ENCODE data around the gene ZACN.

Gene ZACN

DNA sequence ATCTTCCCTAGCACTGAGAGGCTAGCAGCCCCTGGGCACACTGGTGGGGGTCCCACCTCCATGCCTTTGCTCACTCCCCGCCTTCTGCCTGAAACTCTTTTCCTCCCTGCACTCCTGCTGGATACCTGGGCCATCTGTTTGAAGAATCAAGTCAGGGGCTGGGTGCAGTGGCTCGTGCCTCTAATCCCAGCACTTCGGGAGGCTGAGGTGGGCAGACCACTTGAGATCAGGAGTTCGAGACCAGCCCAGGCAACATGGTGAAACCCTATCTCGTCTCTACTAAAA lies 46.4 kb downstream of the ZACN start:
- in situ Hi-C loops (cut with MboI; ENCODE audit: low sequenced_read_pairs, unreplicated experiment): no loop called here
- DNase-seq (ENCODE audit: low spot score): no peak
- TF ChIP-seq, protein P1, sequence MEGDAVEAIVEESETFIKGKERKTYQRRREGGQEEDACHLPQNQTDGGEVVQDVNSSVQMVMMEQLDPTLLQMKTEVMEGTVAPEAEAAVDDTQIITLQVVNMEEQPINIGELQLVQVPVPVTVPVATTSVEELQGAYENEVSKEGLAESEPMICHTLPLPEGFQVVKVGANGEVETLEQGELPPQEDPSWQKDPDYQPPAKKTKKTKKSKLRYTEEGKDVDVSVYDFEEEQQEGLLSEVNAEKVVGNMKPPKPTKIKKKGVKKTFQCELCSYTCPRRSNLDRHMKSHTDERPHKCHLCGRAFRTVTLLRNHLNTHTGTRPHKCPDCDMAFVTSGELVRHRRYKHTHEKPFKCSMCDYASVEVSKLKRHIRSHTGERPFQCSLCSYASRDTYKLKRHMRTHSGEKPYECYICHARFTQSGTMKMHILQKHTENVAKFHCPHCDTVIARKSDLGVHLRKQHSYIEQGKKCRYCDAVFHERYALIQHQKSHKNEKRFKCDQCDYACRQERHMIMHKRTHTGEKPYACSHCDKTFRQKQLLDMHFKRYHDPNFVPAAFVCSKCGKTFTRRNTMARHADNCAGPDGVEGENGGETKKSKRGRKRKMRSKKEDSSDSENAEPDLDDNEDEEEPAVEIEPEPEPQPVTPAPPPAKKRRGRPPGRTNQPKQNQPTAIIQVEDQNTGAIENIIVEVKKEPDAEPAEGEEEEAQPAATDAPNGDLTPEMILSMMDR (IDR thresholded peaks at IDR 0.05; ENCODE audit: borderline replicate concordance, control extremely low read depth, extremely low read depth, insufficient read depth, missing control alignments): no peak

DNA sequence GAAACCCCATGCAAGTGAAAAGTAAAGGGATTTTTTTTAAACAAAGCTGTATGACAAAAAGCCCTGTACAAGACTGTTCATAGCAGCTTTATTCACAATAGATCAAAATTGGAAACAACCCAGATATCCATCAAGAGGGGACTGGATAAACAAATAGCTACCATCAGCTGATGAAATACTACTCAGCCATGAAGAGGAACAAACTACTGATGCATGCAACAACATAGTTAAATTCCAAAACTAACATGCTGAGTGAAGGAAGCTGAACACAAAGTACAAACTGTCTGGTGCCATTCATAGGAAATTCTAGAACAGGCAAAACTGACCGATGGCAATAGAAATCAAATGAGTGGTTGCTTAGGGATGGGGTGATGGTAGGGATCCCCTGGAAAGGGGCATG lies 46.9 kb downstream of the ZACN start:
- TF ChIP-seq, protein P1 (IDR thresholded peaks at IDR 0.05; ENCODE audit: borderline replicate concordance, control extremely low read depth, extremely low read depth, insufficient read depth, missing control alignments): no peak
- no peak for DNase-seq (ENCODE audit: low spot score)
- in situ Hi-C loops (cut with MboI; ENCODE audit: low sequenced_read_pairs, unreplicated experiment): no loop called here

DNA sequence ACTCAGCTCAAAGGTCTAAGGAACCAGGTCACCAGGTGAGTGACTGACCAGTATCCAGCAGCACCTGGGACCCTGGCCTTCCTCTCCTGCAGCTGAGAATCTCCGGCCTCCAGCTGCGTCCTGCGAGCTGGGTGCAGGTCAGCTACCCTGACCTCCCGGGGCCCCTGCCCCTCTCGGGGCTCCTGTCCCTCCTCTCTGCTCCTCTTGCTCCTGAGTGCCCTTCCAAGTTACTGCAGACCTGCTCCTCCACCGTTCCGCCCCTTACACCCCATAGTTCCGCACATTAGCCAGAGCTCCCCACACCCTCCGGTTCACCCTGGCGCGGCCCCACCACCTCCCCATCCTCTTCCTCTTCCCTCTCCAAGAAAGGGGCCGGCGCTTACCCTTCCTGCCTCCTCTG lies 51.5 kb downstream of the ZACN start:
- no peak for DNase-seq (ENCODE audit: low spot score)
- TF ChIP-seq, protein P1 (IDR thresholded peaks at IDR 0.05; ENCODE audit: borderline replicate concordance, control extremely low read depth, extremely low read depth, insufficient read depth, missing control alignments): no peak
- in situ Hi-C loops (cut with MboI; ENCODE audit: low sequenced_read_pairs, unreplicated experiment): no loop called here

DNA sequence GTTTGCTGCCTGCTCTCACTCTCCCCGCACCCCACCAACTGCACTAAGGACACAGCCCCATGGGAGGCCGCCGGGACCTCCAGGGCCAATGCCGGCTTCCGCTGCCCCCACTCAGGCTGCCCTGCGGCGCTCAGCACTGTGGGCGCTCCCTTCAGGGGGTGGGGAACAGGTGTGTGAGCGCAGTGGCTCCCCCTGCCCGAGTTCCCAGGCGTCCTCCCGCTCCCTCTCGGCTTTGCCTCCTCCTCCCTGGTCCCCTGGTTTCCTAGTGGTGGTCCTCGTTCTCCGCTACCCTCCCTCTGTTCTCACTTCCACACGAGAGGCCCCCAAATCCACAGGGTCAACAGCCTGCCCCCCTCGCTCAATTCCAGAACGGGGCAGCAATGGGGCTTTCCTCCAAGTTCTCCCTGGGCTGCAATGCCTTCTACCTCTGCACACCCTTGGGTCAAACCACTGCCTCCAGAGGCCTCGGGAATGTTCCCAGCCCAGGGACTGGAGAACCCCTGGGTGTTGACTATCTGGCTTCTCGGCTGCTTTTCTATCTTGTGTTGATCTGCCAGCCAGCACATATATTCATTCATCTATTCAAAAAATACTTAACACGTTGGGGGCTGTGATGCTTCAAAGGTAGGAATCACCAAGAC lies 52.2 kb downstream of the ZACN start:
- in situ Hi-C loops (cut with MboI; ENCODE audit: low sequenced_read_pairs, unreplicated experiment): no loop called here
- TF ChIP-seq, protein P1 (IDR thresholded peaks at IDR 0.05; ENCODE audit: borderline replicate concordance, control extremely low read depth, extremely low read depth, insufficient read depth, missing control alignments): no peak
- no peak for DNase-seq (ENCODE audit: low spot score)

DNA sequence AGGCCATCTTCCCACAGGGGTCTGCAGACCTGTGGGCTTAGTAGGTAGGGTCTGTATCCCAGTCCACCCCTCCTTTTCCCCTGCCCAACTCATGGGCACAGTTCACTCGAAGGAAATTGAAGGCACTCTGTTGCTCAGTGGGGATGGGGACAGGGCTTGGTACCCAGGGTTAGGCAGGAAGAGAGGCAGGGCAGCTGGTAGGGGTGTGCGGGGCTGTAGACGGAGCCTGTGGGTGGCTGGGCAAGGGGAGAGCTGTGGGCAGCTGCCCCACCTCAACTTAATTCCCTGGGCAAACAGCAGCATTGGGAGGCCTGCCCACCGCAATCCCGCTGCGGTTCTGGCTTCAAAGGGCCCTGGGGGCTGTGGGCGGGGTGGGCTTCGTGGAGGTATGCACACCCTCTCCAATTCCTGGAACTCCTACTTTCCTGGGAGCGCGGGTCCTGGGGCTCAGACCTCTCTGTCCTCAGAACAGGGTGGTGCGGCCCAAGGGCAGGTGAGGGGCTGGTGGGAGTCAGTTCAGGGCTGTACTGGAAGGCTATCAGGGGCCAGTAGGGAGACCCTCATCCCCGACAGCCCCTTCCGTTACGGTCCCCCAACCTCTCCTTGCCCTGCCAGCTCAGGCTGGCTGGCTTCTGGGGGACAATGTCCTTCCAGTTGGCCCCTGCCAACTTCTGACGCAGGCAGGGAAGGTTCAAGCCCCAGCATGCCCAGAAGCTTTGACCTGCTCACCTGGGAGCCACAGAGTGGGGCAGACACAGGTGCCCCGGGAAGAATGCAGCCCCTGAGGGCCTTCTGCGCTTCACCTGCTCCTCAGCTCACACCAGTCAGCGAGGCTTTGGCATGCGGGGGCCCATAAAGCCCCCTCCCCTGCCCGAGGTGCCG lies 53.0 kb downstream of the ZACN start:
- no peak for DNase-seq (ENCODE audit: low spot score)
- in situ Hi-C loops (cut with MboI; ENCODE audit: low sequenced_read_pairs, unreplicated experiment): no loop called here
- TF ChIP-seq, protein P1 (IDR thresholded peaks at IDR 0.05; ENCODE audit: borderline replicate concordance, control extremely low read depth, extremely low read depth, insufficient read depth, missing control alignments): no peak
